ENCODE data around the gene PDE3A.

The PDE3A gene

DNA sequence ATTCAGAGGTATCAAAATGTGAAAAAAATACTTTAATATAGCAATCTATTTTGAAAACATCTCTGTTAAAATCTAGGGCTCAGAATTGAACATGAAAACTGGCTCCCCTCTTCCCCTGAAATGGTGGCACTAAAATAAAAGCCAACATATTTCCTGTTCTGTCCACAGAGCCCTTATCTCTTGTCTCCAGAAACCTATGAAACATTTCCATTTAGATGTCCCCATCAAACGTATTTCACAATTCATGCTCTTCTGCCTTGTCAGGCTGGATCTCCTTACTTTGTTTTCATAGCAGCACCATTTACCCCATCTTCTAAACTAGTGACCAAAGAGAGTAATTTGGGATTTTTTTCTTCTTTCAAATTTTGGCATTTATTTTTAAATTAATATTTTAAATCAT is 42.4 kb downstream of the PDE3A start:
- no peak for DNase-seq
- in situ Hi-C loops (cut with HindIII; ENCODE audit: low pct_ligation_motif_present, low pct_unique_long_range_greater_than_20kb, low sequenced_read_pairs) = no loop called here

DNA sequence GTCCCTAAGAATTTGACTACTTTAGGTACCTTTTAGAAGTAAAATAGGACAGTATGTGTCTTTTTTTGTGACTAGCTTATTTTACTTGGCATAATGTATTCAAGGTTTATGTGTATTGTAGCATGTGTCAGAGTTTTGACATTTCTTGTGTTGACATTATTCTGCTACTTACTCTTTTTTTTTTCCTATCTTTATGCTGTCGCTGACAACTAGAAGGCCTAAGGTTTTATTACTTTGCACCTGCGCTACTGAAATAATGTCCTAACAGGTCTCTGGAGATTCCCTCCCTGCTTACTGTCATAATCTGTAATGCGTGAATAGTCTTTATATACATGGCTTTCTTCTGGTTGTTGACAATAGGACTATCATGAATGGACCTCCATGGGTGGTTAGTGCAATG is 43.0 kb downstream of the PDE3A start:
- no peak for DNase-seq
- in situ Hi-C loops (cut with HindIII; ENCODE audit: low pct_ligation_motif_present, low pct_unique_long_range_greater_than_20kb, low sequenced_read_pairs) = no loop called here

DNA sequence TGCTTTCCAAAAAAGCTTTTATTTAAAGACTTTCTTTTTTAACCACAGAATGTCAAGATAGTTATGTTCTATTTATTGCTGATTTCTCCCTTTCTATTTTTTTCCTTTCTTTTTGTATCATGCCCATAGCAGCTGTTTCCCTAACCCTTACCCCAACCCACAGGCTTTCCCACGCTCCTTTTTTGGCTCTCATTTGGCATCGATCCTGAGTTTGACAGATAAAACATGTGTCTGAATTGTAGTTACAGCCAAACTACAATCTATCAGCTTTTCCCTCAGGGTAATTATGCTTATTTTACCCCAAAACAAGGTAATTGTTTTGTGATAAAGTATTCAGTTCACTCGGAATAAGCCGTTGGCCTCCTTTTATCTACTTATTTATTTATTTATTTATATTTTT is 46.7 kb downstream of the PDE3A start:
- in situ Hi-C loops (cut with HindIII; ENCODE audit: low pct_ligation_motif_present, low pct_unique_long_range_greater_than_20kb, low sequenced_read_pairs) = no loop called here
- no peak for DNase-seq

DNA sequence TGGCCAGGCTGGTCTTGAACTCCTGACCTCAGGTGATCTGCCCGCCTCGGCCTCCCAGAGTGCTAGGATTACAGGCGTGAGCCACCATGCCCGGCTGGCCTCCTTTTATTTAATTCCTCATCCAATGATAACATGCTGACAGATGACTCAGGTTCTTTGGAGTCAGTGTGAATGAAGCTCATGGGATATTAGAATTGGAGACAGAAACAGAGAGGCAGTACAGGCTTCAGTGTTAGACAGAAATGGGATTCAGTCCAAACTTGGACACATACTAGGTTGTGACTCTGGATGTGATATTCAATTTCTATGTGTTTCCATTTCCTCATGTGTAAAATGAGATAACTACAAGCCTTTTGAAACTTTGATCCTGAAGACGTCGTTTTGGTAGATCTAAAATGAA is 47.3 kb downstream of the PDE3A start:
- no peak for DNase-seq
- in situ Hi-C loops (cut with HindIII; ENCODE audit: low pct_ligation_motif_present, low pct_unique_long_range_greater_than_20kb, low sequenced_read_pairs) = no loop called here

DNA sequence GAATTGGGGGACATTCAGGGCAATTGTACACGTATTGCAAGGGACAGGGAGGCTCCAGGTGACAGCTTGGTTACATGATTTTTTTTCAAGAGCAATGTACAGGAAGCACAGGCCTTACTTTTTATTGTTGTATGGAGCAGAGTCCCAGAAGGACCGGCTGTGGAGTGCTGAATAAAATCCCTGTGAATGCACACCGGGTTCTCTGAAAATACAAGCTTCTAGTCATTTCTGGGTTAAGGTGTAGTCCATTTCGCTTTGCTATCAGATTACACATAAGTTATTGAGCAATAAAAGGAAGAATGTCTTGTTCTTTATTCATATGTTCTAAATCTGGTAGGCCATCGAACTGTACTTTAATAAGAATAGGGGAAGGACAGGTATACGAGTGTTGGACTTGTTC is 52.2 kb downstream of the PDE3A start:
- DNase-seq = no peak
- in situ Hi-C loops (cut with HindIII; ENCODE audit: low pct_ligation_motif_present, low pct_unique_long_range_greater_than_20kb, low sequenced_read_pairs) = no loop called here

DNA sequence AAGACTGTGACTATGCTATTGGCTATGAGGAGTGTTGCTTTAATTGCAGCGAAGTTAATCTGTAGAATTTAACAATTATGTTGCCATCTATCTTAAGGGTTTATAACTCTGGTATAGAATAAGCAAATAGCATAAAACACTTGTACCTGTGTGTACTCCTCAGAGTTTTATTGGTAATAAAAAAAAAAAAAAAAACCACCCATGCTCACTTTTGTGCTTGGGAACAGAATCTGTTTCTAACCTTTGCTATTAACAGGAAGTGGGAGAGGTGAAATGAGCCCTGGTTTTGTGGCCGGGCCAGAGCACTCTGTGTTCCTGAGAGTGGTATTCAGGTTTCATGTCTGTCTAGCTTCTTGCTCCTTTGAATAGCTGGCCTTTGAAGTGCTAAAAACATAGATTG is 53.1 kb downstream of the PDE3A start:
- DNase-seq = no peak
- in situ Hi-C loops (cut with HindIII; ENCODE audit: low pct_ligation_motif_present, low pct_unique_long_range_greater_than_20kb, low sequenced_read_pairs) = no loop called here

DNA sequence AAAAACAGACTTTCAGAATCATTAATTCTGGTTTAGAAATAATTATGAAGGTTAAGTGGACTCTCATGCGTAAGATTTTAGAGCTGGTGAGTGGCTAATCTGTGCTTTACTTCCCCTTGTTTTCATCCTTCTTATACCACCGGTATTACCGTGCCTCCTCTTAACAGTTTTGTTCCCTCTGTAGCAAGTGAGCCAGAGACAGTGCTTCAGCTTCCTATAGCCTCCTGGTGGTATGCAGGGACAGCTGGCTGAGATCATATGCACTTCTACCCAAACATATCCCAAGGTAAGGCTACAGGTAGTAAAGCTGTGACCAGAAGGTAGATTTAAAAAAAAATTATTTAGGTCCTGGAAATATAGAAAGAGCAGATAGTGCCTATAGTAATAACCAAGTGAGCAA is 55.2 kb downstream of the PDE3A start:
- in situ Hi-C loops (cut with HindIII; ENCODE audit: low pct_ligation_motif_present, low pct_unique_long_range_greater_than_20kb, low sequenced_read_pairs) = no loop called here

DNA sequence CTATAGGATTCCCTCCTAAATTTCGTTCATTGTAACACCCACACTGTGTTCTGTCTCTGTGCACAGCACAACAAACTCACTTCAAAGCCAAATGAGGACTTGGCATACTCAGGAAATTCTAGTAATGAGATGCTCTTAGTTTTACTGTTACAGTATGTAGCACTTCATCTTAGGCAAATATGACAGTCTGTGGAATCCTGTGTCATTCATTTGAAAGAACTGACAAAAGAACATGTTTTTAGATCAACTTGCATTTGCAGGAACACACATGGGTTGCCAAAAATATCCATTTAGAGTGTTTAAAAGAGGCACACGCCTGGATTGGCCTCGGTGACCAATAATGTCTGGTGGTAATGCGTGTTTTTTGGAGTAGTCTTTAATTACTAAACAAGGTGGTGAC is 56.5 kb downstream of the PDE3A start:
- no peak for DNase-seq
- in situ Hi-C loops (cut with HindIII; ENCODE audit: low pct_ligation_motif_present, low pct_unique_long_range_greater_than_20kb, low sequenced_read_pairs) = no loop called here

More for the DNA sequence above, 55.2 kb downstream of the PDE3A start:
- DNase-seq = no peak

DNA sequence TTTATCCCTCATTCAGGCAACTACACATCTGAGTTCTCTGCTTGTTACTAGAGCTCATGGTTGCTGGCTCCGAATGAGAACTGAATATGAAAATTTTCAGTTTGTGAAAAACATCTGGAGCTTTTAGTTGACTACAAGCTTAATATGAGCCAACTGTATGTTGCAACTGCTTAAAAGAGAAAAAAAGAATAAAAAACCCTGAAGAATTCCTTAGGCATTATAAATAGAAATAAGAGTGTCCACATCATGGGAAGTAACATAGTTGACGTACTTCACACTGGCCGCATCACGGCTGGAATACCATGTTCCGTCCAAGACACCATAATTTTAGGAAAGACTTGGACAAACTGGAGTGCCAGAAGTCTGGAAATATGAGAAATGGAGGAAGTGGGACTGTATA is 57.9 kb downstream of the PDE3A start:
- no peak for DNase-seq
- in situ Hi-C loops (cut with HindIII; ENCODE audit: low pct_ligation_motif_present, low pct_unique_long_range_greater_than_20kb, low sequenced_read_pairs) = no loop called here

DNA sequence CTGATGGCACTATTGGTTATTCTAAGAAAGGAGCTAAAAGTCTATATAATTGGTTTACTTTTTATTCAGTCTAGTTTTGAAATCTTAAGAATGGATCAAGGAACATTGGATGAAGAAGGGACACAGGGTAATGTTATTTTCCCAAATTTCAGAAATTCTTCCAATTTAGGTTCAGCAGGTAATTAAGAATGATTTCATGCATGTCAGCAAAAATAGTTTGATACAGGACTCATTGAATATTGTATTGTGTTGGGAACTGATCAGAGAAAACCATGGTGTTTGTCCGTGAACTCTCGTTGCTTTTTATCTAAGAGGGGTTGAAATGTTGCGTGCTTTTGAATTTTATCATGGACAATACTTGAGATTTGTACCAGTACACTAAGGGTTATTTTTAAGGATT is 58.6 kb downstream of the PDE3A start:
- DNase-seq = no peak
- in situ Hi-C loops (cut with HindIII; ENCODE audit: low pct_ligation_motif_present, low pct_unique_long_range_greater_than_20kb, low sequenced_read_pairs) = no loop called here

DNA sequence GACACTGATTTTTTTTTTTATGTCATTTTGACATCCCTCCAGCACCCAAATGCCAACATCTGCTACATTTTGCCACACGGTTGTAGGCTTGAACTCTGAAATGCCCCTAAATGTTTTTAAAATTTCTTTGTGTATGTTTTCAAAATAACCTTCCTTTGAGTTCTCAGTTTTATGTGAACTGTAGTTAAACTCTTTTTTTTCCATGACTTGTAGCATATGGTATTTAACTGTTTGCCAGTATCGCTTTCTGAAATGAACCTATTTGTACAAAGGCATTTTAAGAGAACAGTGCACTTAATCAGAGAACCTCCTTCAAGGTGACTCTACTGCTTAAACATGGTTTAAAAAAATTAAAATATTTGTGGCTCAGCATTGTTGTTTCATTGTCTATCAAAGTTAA is 61.5 kb downstream of the PDE3A start:
- in situ Hi-C loops (cut with HindIII; ENCODE audit: low pct_ligation_motif_present, low pct_unique_long_range_greater_than_20kb, low sequenced_read_pairs) = no loop called here
- DNase-seq = no peak

DNA sequence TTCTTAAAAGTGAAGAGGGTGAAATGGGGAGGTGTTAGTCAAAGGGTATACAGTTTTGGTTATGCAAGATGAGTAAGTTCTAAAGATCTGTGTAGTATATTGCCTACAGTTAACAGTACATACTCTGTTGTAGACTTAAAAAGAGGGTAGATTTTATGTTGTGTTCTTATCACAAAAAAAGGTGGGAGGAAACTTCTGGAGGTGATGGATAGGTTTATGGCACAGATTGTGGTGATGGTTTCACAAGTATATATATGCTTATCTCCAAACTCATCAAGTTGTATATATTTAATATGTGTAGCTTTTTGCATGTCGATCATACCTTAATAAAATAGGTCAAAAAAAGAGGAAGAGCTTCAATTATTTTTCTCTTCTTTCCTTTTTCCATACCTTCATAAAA is 64.0 kb downstream of the PDE3A start:
- DNase-seq = no peak
- in situ Hi-C loops (cut with HindIII; ENCODE audit: low pct_ligation_motif_present, low pct_unique_long_range_greater_than_20kb, low sequenced_read_pairs) = no loop called here

DNA sequence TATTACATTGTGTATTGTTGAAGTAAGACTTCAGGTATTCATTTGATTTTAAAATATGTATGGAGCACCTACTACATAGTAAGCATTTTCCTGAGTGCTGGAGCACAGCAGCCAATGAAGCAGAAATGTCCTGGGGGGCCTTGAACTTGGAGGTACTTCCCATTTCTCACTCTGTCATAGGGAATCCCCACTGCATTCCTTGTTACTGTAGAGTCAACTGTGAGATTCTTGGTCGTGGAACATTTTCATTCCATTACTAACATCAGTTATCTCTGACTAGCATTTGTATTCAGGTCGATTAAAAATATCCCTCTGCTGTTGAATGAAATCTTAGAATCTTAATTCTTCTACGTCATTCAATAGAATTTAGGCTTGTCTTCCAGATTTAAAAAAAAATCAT is 66.7 kb downstream of the PDE3A start:
- in situ Hi-C loops (cut with HindIII; ENCODE audit: low pct_ligation_motif_present, low pct_unique_long_range_greater_than_20kb, low sequenced_read_pairs) = no loop called here
- no peak for DNase-seq

DNA sequence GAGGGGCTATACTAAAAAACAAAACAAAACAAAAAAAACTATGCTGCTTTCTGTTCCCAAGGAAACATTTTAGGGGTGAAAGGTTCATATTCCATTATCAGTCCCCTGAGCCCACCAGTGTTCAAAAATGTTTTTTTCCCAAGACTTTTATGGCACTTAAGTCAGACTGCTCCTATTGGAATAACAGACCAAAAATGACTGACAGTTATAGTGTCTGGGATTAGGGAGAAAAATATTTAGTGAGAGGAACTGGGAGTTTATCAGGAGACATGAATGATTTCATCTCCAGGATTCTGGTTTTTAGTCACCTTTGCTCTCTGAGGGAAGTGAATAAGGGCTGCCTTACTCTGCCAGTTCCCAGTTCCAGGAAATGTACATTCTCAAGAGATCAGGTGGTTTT is 68.0 kb downstream of the PDE3A start:
- in situ Hi-C loops (cut with HindIII; ENCODE audit: low pct_ligation_motif_present, low pct_unique_long_range_greater_than_20kb, low sequenced_read_pairs) = no loop called here

DNA sequence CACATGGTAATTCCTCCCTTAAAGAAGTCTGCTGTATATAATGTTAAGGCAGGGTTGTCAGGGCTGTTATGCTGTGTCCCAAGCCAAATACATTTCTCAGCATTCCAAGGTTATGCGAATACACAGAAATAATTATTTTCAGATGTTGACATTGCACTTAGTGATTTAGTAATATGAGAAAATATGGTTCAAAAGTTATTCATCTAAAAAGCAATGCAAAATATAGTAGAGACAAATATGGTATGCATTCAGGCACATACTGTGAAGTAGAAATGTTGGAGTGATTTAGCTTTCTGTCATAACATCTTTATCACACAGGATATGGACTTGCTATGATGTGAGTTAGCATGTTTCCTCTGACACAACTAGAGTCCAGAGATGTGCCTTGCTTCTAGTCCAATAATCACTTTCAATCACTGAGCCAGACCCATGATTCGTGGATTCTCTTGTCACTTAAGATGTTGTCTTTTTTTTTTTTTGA is 70.0 kb downstream of the PDE3A start:
- in situ Hi-C loops (cut with HindIII; ENCODE audit: low pct_ligation_motif_present, low pct_unique_long_range_greater_than_20kb, low sequenced_read_pairs) = no loop called here
- no peak for DNase-seq

More for the DNA sequence above, 68.0 kb downstream of the PDE3A start:
- DNase-seq = no peak

DNA sequence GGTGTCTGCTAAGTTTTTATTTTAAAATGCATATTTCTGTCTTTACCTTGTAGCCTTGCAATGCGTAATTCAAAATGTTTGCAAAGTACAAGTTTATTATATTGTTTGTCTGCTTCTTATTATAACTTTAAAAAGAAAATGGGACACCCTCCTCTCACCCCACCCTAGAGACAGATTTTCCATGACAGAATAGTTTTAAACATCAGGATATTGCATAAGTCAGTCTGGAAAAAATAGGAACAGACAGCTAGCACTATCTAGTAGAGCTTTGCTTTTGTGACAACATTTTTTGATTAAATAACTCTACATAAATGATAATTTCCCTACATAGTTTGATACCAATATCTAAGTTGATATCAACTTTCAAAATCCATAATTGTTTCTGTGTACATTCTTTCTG is 71.3 kb downstream of the PDE3A start:
- in situ Hi-C loops (cut with HindIII; ENCODE audit: low pct_ligation_motif_present, low pct_unique_long_range_greater_than_20kb, low sequenced_read_pairs) = no loop called here
- DNase-seq = no peak

DNA sequence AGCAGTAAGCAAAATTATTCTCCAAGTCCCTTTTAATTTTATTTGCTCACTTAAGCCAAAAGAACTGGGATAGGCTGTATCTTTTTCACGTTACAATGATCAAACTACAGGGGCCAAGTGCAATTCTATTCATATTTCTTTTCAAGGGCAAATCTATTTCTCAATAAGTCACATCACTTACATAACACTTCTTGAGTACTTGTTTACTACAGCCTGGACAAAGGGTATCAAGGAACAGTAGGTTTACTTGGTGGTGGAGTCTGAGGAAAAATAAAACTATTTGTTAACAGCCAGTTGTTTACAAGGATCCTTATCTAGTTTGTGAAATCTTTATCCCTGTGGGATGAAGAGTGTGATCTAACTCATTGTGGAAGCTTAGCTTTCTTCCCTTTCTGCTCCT is 72.1 kb downstream of the PDE3A start:
- in situ Hi-C loops (cut with HindIII; ENCODE audit: low pct_ligation_motif_present, low pct_unique_long_range_greater_than_20kb, low sequenced_read_pairs) = no loop called here
- DNase-seq = no peak

DNA sequence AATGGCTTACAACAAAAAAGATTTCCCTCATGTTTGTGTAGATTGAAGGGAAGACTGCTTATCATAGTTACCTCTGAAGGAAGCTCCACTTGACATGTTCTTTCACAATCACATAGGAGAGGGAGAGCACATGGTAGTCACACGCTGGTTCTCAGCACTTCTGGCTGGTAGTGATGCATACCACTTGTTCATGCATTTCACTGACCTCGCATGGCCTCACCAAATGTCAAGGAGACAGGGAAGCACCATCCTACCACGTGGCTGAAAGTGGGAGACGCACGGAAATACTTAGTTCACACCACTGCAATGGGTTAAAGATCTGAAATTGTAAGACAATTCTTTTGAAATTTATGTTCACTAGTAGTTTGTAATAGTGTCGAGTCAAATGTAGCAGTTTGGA is 74.0 kb downstream of the PDE3A start:
- no peak for DNase-seq

DNA sequence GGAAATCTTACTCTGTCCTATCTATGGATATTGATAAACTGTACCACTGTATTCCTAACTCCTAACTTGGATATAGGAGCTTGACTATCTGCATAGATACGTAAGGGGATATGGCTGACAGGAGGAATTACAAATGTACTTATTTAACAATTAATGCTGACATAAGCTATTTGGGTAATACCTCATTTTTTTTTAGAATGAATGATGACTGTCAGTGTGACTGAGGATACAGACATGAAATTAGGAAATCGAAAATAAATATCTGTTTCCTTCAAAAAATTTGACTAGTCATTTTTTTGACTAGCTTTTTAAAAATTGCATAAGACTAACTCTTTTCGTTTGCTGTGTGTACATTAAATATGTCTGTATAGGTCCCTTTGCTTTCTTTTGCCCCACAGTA is 74.9 kb downstream of the PDE3A start:
- DNase-seq = no peak
- in situ Hi-C loops (cut with HindIII; ENCODE audit: low pct_ligation_motif_present, low pct_unique_long_range_greater_than_20kb, low sequenced_read_pairs) = no loop called here

More for the DNA sequence above, 74.0 kb downstream of the PDE3A start:
- in situ Hi-C loops (cut with HindIII; ENCODE audit: low pct_ligation_motif_present, low pct_unique_long_range_greater_than_20kb, low sequenced_read_pairs) = no loop called here

DNA sequence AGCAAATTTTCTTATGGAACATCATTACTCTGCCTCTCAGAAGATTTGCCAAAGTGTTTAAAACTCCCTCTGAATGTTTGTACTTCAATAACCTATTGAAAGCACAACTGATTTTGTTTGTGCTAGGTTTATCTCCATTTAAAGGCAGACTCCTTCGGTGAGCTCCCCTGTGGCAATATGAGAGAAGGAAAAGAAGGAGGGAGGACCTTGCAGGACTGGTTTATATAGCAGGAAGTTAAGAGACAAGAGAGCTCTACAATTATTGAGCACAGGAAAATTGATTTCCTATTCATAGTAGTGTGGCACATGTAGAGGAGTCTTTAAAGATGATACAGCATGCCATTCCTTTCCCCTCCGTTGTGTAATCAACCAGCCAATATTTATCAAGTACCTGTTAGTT is 75.5 kb downstream of the PDE3A start:
- DNase-seq = no peak
- in situ Hi-C loops (cut with HindIII; ENCODE audit: low pct_ligation_motif_present, low pct_unique_long_range_greater_than_20kb, low sequenced_read_pairs) = no loop called here

DNA sequence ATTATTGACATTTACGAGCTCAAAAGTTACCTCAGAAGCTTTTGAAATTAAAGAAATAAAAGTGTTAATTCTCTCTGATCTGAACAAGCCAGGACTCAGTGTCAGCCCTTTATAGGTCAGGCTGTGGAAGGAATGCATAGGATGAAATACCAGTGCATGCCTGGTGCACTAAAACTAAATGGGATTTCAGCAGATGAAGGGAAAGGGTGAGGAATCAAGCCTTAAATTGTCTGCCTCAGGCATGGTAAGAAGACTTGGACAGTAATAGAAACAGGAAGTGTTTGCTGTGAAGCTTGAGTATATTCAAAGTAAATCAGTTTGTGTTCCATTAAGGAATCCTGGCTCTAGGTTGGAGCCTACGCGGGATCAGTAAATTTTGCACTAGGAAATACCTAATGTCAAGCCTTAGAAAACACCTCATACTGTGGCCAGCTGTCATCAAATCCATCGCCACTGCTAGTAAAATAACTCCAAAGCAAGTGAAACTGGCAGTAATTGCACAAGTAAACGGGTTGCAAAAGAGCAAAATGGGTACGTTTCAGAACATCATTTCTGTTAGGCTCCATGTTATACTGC is 76.3 kb downstream of the PDE3A start:
- DNase-seq = no peak
- in situ Hi-C loops (cut with HindIII; ENCODE audit: low pct_ligation_motif_present, low pct_unique_long_range_greater_than_20kb, low sequenced_read_pairs) = no loop called here
